ENCODE measurements around the gene FGFRL1. TPM values are rescaled to one million over a fixed set of nuclear protein-coding genes. Genes with fewer than 3 reads are reported as not detected.
"Not testable (repeated sequence)": the region's sequence is repeated elsewhere in the genome, so short reads cannot be mapped to it uniquely, and the experiment has no call there.

Gene FGFRL1
- total and polyA plus RNA-seq, 8 donors, result 15.4 to 42.8 (median 31.1) TPM

GRCh38 chr4:1045595-1046201 is 34.3 kb downstream of the FGFRL1 start:
- Histone ChIP-seq H3K36me3 (no peaks in the 10 kb centered on the region), H3K4me3 (no peak overlapping the region), H3K27ac (no peak overlapping the region), H3K4me1 (peaks cover 0 to 11% (median 5%) of the 10 kb centered on the region in 3 donors), H3K9me3 (no peaks in the 10 kb centered on the region), H3K27me3 (no peaks in the 10 kb centered on the region)
- peak in 1 of 4 donors; percentile 55 for ATAC-seq
- TF ChIP-seq CTCF (IDR thresholded peaks at IDR 0.05), result no peak
- intact Hi-C loops (cut with DNase I), result no loop called here
- DNase-seq, result peak in 5 of 6 donors; percentile 2 to 72 (median 52)
- WGBS, 2 donors, result 46 to 64% methylated on average over 17 to 36 of the region's 36 CpGs
- FAIRE-seq, result no peak

GRCh38 chr4:1046581-1047011 is 35.2 kb downstream of the FGFRL1 start:
- peak; percentile 59 to 95 (median 83) for DNase-seq
- H3K9me3 ChIP-seq; H3K27ac ChIP-seq; intact Hi-C loops (cut with DNase I); H3K27me3 ChIP-seq; FAIRE-seq; H3K36me3 ChIP-seq: not testable (repeated sequence)
- Histone ChIP-seq H3K4me1 (peaks cover 0 to 11% (median 5%) of the 10 kb centered on the region in 3 donors), H3K4me3 (peak overlapping the region in 1 of 4 donors; percentile 23)
- ATAC-seq, result peak; percentile 32 to 70 (median 61)
- 21 to 37% methylated on average over 29 of the region's 29 CpGs for WGBS, 2 donors

GRCh38 chr4:1047106-1047975 is 35.9 kb downstream of the FGFRL1 start:
- peak overlapping the region in 1 of 4 donors; percentile 4 for H3K27ac ChIP-seq
- intact Hi-C loops (cut with DNase I), result no loop called here
- peak overlapping the region in 1 of 4 donors; percentile 23 for H3K4me3 ChIP-seq
- DNase-seq (peak; percentile 32 to 86 (median 60)), FAIRE-seq (no peak), ATAC-seq (peak in 3 of 4 donors; percentile 28 to 63 (median 62))
- H3K27me3 ChIP-seq, result no peaks in the 10 kb centered on the region
- H3K4me1 ChIP-seq, result peaks cover 0 to 11% (median 5%) of the 10 kb centered on the region in 3 donors
- no peaks in the 10 kb centered on the region for H3K9me3 ChIP-seq
- no peaks in the 10 kb centered on the region for H3K36me3 ChIP-seq
- WGBS, 2 donors, result 49 to 64% methylated on average over 41 of the region's 41 CpGs
- no peak for TF ChIP-seq CTCF (IDR thresholded peaks at IDR 0.05)

GRCh38 chr4:1047976-1048772 is 36.7 kb downstream of the FGFRL1 start:
- no peak for TF ChIP-seq CTCF (IDR thresholded peaks at IDR 0.05)
- intact Hi-C loops (cut with DNase I), result no loop called here
- H3K27me3 ChIP-seq, result no peaks in the 10 kb centered on the region
- H3K9me3 ChIP-seq, result no peaks in the 10 kb centered on the region
- peak in 3 of 6 donors; percentile 16 to 71 (median 58) for DNase-seq
- peaks cover 0 to 11% (median 5%) of the 10 kb centered on the region in 3 donors for H3K4me1 ChIP-seq
- no peaks in the 10 kb centered on the region for H3K36me3 ChIP-seq
- FAIRE-seq, result no peak
- no peak for ATAC-seq
- 85 to 87% methylated on average over 33 to 34 of the region's 34 CpGs for WGBS, 2 donors
- peak overlapping the region in 1 of 4 donors; percentile 4 for H3K27ac ChIP-seq
- H3K4me3 ChIP-seq, result peak overlapping the region in 1 of 4 donors; percentile 23
